HCT116 (cell line): ENCODE results near the gene GCNT1. TPM values are rescaled to one million over a fixed set of nuclear protein-coding genes. Genes with fewer than 3 reads are reported as not detected.
"Not testable (repeated sequence)": the region's sequence is repeated elsewhere in the genome, so short reads cannot be mapped to it uniquely, and the experiment has no call there.

Source experiments
- ATAC-seq: fragments of 200-7000 bp; cut with Tn5 transposase; 2 replicates; pipeline ENCODE4 v1.9.1; 2020; ENCODE audit warnings: mild to moderate bottlenecking, moderate library complexity
- BruUV-seq: library from RNA; stranded (reverse); fragments of 400-500 nt; replicated peaks from 2 replicates; lab custom pipeline; 2021; lab: Mats Ljungman, UMichigan
- CTCF ChIA-PET: fragments of 300-600 bp; sonication (Branson Sonifier 250); formaldehyde crosslinking; loops from one replicate; lab custom pipeline; 2021; ENCODE audit warnings: antibody characterized with exemption; lab: Charles Lee
- POLR2A ChIA-PET: fragments of 300-600, 350-600 bp; sonication (Branson Sonifier 250); formaldehyde crosslinking; loops from one replicate; lab custom pipeline; 2021; ENCODE audit warnings: antibody characterized with exemption; lab: Charles Lee
- RAD21 ChIA-PET, 2 experiments: fragments of 300-600 bp; sonication (Branson Sonifier 250); formaldehyde crosslinking; loops; one replicate each; lab custom pipeline; 2023; ENCODE audit warnings: low total read pairs in 2 of 2; ENCODE audit not compliant: uncharacterized antibody in 2 of 2, unreplicated experiment in 2 of 2, low non-redundant PET in 1 of 2; lab: Charles Lee
- DNase-seq: peaks from one replicate; pipeline ENCODE4 v3.0.0-alpha.2; 2010; ENCODE audit warnings: low read depth, low spot score
- H2AFZ ChIP-seq: fragments of 200-600 bp; shearing (Covaris generic), sonication (generic); 2 replicates; pipeline ENCODE4 v1.6.1; 2017; ENCODE audit warnings: low read depth, mixed run types, mixed read lengths, antibody characterized with exemption, low read length; ENCODE audit not compliant: poor library complexity, severe bottlenecking
- H3K27ac ChIP-seq: 2 replicates; pipeline ENCODE4 v1.5.1; 2012; ENCODE audit warnings: low read depth, low read length
- H3K27me3 ChIP-seq: fragments of 200-600 bp; sonication (generic); 2 replicates; pipeline ENCODE4 v1.6.1; 2016; ENCODE audit warnings: mixed run types, low read length, mixed read lengths; ENCODE audit not compliant: insufficient read depth
- H3K36me3 ChIP-seq, 2 experiments: fragments of 200-500 bp in 1 of 2; fragments of 200-600 bp in 1 of 2; sonication (Bioruptor generic) in 1 of 2; sonication (generic) in 1 of 2; 2 replicates each; pipeline versions ENCODE4 v1.5.1 to v1.6.1; 2014 to 2016; ENCODE audit warnings: low read length in 2 of 2, inconsistent platforms in 1 of 2, mixed read lengths in 1 of 2, mixed run types in 1 of 2; ENCODE audit not compliant: insufficient read depth in 2 of 2, control insufficient read depth in 1 of 2
- H3K4me1 ChIP-seq, 2 experiments: fragments of 200-600 bp in 1 of 2; sonication (generic) in 1 of 2; 2 replicates each; pipeline versions ENCODE4 v1.5.1 to v1.6.1; 2012 to 2017; ENCODE audit warnings: low read length in 2 of 2, inconsistent platforms in 1 of 2, mild to moderate bottlenecking in 1 of 2, mixed read lengths in 1 of 2, mixed run types in 1 of 2, moderate library complexity in 1 of 2; ENCODE audit not compliant: insufficient read depth in 2 of 2, control insufficient read depth in 1 of 2
- H3K4me2 ChIP-seq: fragments of 200-600 bp; sonication (generic); 2 replicates; pipeline ENCODE4 v1.6.1; 2017; ENCODE audit warnings: mixed run types, low read length, mixed read lengths
- H3K4me3 ChIP-seq, 2 experiments: fragments of 200-600 bp in 1 of 2; sonication (generic) in 1 of 2; replicated peaks in 1 of 2; 2 replicates each; pipeline ENCODE4 v1.5.1; 2011 to 2016; ENCODE audit warnings: low read length in 2 of 2, control low read depth in 1 of 2, low read depth in 1 of 2, mild to moderate bottlenecking in 1 of 2, mixed read lengths in 1 of 2, mixed run types in 1 of 2
- H3K79me2 ChIP-seq: fragments of 200-600 bp; sonication (generic); 2 replicates; pipeline ENCODE4 v1.6.1; 2017; ENCODE audit warnings: mild to moderate bottlenecking, mixed run types, low read length, moderate library complexity, mixed read lengths; ENCODE audit not compliant: insufficient read depth
- H3K9ac ChIP-seq: fragments of 200-600 bp; sonication (generic); 2 replicates; pipeline ENCODE4 v1.6.1; 2016; ENCODE audit warnings: low read length, mixed read lengths
- H3K9me2 ChIP-seq: fragments of 200-600 bp; sonication (generic), shearing (Covaris generic); 2 replicates; pipeline ENCODE4 v1.6.1; 2017; ENCODE audit warnings: mixed run types, mild to moderate bottlenecking, moderate library complexity; ENCODE audit not compliant: insufficient read depth
- H3K9me3 ChIP-seq, 2 experiments: fragments of 200-500 bp in 1 of 2; fragments of 200-600 bp in 1 of 2; sonication (Bioruptor generic) in 1 of 2; sonication (generic) in 1 of 2; 2 replicates each; pipeline ENCODE4 v1.6.1; 2014 to 2017; ENCODE audit warnings: low read length in 2 of 2, mixed read lengths in 2 of 2, inconsistent platforms in 1 of 2, low read depth in 1 of 2, mild to moderate bottlenecking in 1 of 2, mixed run types in 1 of 2, moderate library complexity in 1 of 2; ENCODE audit not compliant: control insufficient read depth in 1 of 2, insufficient read depth in 1 of 2
- H4K20me1 ChIP-seq: fragments of 200-600 bp; sonication (generic), shearing (Covaris generic); 2 replicates; pipeline ENCODE4 v1.6.1; 2017; ENCODE audit warnings: mixed run types, mild to moderate bottlenecking, moderate library complexity; ENCODE audit not compliant: insufficient read depth
- CBX3 ChIP-seq: IDR thresholded peaks from 2 replicates; pipeline ENCODE4 v1.6.1; 2012; ENCODE audit warnings: low read depth
- ELF1 ChIP-seq: IDR thresholded peaks from 2 replicates; pipeline ENCODE4 v1.6.1; 2012; ENCODE audit warnings: low read depth, borderline replicate concordance
- EZH2phosphoT487 ChIP-seq: fragments of 200-600 bp; IDR thresholded peaks from 2 replicates; pipeline ENCODE4 v1.6.1; 2018; ENCODE audit warnings: antibody characterized with exemption, borderline replicate concordance
- JUND ChIP-seq: IDR thresholded peaks from 2 replicates; pipeline ENCODE4 v1.6.1; 2012
- RAD21 ChIP-seq: IDR thresholded peaks from 2 replicates; pipeline ENCODE4 v1.6.1; 2012; ENCODE audit warnings: low read depth, mild to moderate bottlenecking
- SIN3A ChIP-seq: IDR thresholded peaks from 2 replicates; pipeline ENCODE4 v1.6.1; 2012; ENCODE audit warnings: low read depth
- TCF7L2 ChIP-seq: IDR thresholded peaks from 2 replicates; pipeline ENCODE4 v1.7.0; 2011; ENCODE audit warnings: borderline replicate concordance, inconsistent platforms; ENCODE audit not compliant: insufficient read depth, insufficient read length; ENCODE audit errors: extremely low read depth
- YY1 ChIP-seq: IDR thresholded peaks from 2 replicates; pipeline ENCODE4 v1.6.1; 2011; ENCODE audit warnings: low read length, low read depth, moderate library complexity, mild to moderate bottlenecking; ENCODE audit not compliant: insufficient replicate concordance; ENCODE audit errors: extremely low read depth
- ZFX ChIP-seq: fragments of 450-650 bp; IDR thresholded peaks from 2 replicates; pipeline ENCODE4 v1.6.1; 2017
- ZNF274 ChIP-seq: fragments of 200-500 bp; sonication (Bioruptor generic); IDR thresholded peaks from 2 replicates; pipeline ENCODE4 v1.6.1; 2014; ENCODE audit warnings: mild to moderate bottlenecking, low read depth, low read length, inconsistent platforms
- intact Hi-C: fragments of 100-400 bp; cut with micrococcal nuclease; formaldehyde crosslinking; loops from 2 replicates; pipeline ENCODE4 v1.10.0; 2022
- total RNA-seq: library from RNA; stranded (reverse); gene quantifications from one replicate; pipeline ENCODE4 v1.2.1, GENCODE V29; 2021; ENCODE audit not compliant: unreplicated experiment
- TF ChIP-seq, protein P1 (sequence below): IDR thresholded peaks from 2 replicates; pipeline ENCODE4 v1.6.1; 2012

Gene GCNT1
- total RNA-seq, 1 experiment from 2014 or later = 5.8 TPM

GRCh38 chr9:76490249-76490990 lies 31.4 kb downstream of the GCNT1 start:
- ATAC-seq (no peak), DNase-seq (no peak)
- H3K4me3 ChIP-seq = no peak overlapping the region
- no peak overlapping the region for H3K4me2 ChIP-seq
- H3K9me2 ChIP-seq = no peaks in the 10 kb centered on the region
- no peak overlapping the region for H3K27ac ChIP-seq
- POLR2A ChIA-PET = no interaction called here
- H3K27me3 ChIP-seq = no peaks in the 10 kb centered on the region
- no peaks in the 10 kb centered on the region for H3K36me3 ChIP-seq
- no peaks in the 10 kb centered on the region for H3K9me3 ChIP-seq
- no peak overlapping the region for H2AFZ ChIP-seq
- no TSS peak for BruUV-seq
- intact Hi-C loops = no loop called here
- RAD21 ChIA-PET = no interaction called here
- no peaks in the 10 kb centered on the region for H4K20me1 ChIP-seq
- H3K4me1 ChIP-seq = no peaks in the 10 kb centered on the region
- CTCF ChIA-PET = no interaction called here
- no peaks in the 10 kb centered on the region for H3K79me2 ChIP-seq
- TF ChIP-seq ZNF274 = no peak
- TF ChIP-seq RAD21 = no peak
- TF ChIP-seq CBX3 = no peak
- TF ChIP-seq EZH2phosphoT487 = no peak
- no peak for TF ChIP-seq ELF1
- no peak for TF ChIP-seq SIN3A
- TF ChIP-seq TCF7L2 = no peak
- TF ChIP-seq, protein P1, sequence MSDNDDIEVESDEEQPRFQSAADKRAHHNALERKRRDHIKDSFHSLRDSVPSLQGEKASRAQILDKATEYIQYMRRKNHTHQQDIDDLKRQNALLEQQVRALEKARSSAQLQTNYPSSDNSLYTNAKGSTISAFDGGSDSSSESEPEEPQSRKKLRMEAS = no peak
- TF ChIP-seq YY1 = no peak
- TF ChIP-seq ZFX = no peak
- no peak for TF ChIP-seq JUND
- no peak overlapping the region for H3K9ac ChIP-seq

DNA sequence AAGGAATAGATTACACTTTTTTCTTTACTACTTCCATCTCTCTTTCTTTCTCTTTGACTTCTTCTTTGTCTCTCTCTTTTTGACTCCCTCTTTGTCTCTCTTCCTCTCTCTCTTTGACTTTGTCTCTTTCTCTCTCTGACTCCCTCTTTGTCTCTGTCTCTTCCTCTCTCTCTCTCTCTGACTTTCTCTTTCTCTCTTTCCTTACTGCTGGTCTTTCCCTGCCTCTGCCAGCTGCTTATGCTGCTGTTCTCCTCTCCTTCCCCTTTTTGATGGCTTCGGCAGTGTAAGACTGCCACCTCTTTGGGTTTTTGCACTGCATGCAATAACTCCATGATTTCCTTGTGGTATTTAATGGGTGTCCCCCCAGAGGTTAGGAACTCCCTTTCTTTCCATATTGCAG lies 32.1 kb downstream of the GCNT1 start:
- H3K36me3 ChIP-seq, intact Hi-C loops, H3K9me2 ChIP-seq, DNase-seq, H3K27me3 ChIP-seq, H4K20me1 ChIP-seq, H3K79me2 ChIP-seq, H3K4me2 ChIP-seq, H2AFZ ChIP-seq, CTCF ChIA-PET, RAD21 ChIA-PET, H3K27ac ChIP-seq, BruUV-seq, H3K4me1 ChIP-seq, ATAC-seq, H3K9ac ChIP-seq, H3K9me3 ChIP-seq, H3K4me3 ChIP-seq, POLR2A ChIA-PET: not testable (repeated sequence)

DNA sequence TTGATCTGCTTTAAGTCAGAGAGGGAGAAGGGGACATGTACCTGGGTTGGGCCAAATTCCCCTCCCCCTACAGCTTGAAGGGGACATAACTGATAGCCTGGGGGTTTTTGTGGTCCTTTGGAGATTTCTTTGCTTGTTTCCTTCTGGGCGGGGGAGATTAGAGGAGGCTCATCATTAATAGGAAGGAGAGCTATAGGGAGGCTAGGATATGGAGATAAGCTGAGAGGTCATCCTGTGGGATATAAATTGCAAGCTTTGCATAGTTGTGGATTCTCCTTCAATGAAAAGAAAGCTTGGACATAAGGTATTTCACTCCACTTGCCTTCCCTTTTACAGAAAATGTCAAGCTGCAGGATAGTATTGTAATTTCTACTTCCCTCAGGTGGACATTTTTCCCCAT lies 34.5 kb downstream of the GCNT1 start:
- ATAC-seq, CTCF ChIA-PET, intact Hi-C loops, H3K9me2 ChIP-seq, DNase-seq, H3K79me2 ChIP-seq, H3K9me3 ChIP-seq, H3K36me3 ChIP-seq, POLR2A ChIA-PET, H3K4me3 ChIP-seq, H2AFZ ChIP-seq, H3K27me3 ChIP-seq, H4K20me1 ChIP-seq, H3K27ac ChIP-seq, H3K4me1 ChIP-seq, RAD21 ChIA-PET, BruUV-seq, H3K9ac ChIP-seq, H3K4me2 ChIP-seq: not testable (repeated sequence)
